Globus pallidus (tissue), 1 donor: ENCODE results near the gene VASH2.
"Not testable (repeated sequence)": the region's sequence is repeated elsewhere in the genome, so short reads cannot be mapped to it uniquely, and the experiment has no call there.

Source experiments
- DNase-seq: peaks from one replicate; pipeline ENCODE4 v3.0.0-alpha.2; 2015; ENCODE audit warnings: low spot score

The VASH2 gene

GRCh38 chr1:212957546-212957945 lies 7.2 kb downstream of the VASH2 start:
- DNase-seq = no peak

DNA sequence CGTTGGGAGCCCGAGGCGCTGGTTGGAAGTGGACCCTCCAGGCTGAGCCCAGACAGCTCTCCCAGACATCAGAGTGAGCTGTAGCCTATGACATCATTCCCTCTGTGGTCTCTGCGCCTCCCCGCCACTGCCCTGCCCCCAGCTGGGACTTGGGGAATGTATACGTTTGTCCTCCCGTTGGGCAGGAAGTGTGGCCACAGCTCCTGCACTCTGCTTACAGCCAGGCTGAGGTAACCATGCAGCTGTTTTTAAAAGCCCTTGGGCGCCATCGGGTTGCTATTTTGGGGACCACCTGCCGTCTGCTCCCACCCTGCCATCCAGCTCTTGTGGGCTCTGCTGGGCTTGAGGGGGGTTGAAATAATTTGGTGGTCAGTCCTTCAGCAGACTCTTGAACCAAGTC lies 7.8 kb downstream of the VASH2 start:
- no peak for DNase-seq

DNA sequence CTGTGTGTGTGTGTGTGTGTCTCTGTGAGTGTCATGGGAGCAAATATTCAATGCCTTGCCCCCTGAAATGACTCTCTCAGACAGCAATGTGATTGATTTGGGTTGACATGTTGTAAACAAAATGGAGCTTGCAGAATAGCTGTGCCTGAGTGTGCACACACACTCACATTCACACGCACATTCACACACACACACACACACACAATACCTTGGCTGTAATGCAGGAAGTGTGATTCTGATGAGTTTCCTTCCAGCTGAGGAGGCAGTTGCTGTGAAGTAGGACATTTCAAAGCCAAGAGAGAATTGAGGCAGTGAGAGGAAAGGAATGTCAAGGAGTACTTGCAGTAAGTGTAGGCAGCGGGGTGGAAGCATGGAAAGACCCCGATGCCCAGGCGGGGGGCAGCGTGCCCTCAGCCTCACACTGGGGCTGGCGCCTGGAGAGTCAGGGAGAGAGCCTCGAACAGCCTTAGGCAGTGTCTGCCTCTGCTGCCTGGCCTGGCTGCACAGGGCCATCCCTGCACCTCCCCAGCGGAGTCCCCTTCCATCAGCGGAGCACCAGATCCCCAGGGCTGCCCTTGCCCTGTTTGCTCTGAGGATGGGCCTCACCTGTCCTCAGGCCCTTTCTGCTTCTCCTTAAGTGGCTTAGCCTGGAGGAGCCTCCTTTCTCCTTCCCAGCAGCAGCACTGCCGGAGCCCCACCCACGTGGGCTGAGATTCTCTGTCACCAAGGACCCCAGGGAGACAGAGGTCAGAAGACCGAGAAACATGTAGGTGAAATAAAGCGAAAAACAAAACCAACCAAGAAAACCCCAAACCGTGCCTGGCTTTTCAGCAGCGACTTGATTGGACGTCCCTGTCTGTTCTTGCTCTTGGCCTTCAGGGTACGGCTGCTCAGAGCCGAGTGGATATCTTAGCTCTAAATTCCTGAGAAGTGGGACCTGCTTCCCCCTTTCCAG lies 9.2 kb downstream of the VASH2 start:
- no peak for DNase-seq

- no peak for DNase-seq
Measured at GRCh38 chr1:212960932-212961331, 10.6 kb downstream of the VASH2 start.

DNA sequence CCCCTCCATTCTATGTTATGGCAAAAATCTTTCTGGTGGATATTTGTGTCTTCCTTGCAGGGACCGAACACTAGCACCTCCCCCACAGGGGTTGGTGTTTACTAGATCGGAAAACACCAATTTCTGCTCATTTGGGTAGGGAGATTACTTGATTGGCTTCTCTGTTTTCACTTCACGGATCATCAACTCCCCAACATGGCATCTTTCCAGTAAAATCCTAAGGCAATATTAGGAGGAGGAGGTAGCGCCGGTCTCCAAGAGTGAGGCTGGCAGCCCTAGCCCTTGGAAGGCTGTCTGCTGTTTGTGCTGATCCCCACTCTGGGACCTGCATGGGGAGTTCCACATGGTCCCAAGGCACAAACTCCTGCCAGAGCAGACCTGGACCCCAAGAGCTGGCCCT lies 12.2 kb downstream of the VASH2 start:
- no peak for DNase-seq

GRCh38 chr1:212964102-212964501 lies 13.8 kb downstream of the VASH2 start:
- no peak for DNase-seq

DNA sequence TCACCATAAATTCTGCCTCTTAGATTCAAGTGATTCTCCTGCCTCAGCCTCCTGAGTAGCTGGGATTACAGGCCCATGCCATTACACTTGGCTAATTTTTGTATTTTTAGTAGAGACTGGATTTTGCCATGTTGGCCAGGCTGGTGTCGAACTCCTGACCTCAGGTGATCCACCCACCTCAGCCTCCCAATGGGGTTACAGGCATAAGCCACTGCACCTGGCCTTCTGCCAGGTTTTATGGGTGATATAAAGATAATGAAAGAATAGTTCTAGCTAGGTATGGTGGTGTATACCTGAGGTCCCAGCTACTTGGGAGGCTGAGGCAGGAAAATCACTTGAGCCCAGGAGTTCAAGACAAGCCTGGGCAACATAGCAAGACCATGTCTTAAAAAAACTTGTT lies 14.7 kb downstream of the VASH2 start:
- not testable (repeated sequence) for DNase-seq

GRCh38 chr1:212966616-212967015 lies 16.3 kb downstream of the VASH2 start:
- DNase-seq = no peak

GRCh38 chr1:212967801-212968200 lies 17.5 kb downstream of the VASH2 start:
- DNase-seq = no peak

DNA sequence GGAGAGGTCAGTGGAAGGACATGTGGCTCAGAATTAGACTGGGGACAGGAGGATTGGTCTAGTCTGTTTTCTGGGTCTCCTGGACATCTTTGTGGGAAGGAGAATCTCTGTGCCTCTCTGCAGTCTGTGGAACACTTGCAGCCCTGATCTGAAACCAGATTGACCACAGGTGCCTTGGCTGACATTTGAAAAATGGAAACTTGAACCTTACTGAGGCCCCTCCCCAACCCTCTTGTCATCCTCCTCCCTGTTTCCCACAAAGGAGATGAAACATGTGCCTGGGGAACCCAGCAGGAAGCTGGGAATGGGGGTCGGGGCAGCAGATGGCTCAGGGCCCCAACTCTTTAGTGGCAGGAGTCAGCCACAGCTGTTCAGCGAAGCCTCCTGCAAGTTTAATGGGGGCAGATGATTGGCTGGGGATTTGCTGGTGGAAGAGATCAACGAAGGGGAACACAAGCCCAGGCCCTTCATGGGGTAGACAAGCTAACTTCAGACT lies 18.1 kb downstream of the VASH2 start:
- DNase-seq = no peak

DNA sequence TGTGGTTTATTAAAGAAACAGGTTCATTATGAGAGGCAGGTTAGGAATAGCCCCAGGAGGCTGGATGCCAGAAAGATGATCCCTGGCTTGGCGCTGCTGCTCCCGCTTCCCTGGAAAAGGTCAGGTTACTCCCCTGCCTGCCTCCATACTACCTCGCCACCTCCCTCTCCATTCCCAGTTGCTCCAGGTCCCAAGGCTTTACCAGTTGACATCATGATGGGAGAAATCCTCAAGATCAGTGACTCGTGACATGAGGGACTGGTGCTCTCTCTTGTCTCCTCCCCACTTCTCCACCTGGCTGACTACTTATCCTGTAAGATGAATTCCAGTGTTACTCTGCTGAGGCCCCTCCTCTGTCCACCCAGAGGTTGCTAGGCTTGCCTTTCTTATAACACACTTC lies 19.7 kb downstream of the VASH2 start:
- DNase-seq = no peak

GRCh38 chr1:212971312-212971711 lies 21.0 kb downstream of the VASH2 start:
- no peak for DNase-seq

GRCh38 chr1:212973426-212973825 lies 23.1 kb downstream of the VASH2 start:
- no peak for DNase-seq

GRCh38 chr1:212973899-212974298 lies 23.6 kb downstream of the VASH2 start:
- DNase-seq = no peak

- no peak for DNase-seq
Measured at GRCh38 chr1:212974711-212975110, 24.4 kb downstream of the VASH2 start.

GRCh38 chr1:212975111-212975918 lies 25.0 kb downstream of the VASH2 start:
- DNase-seq = no peak

- no peak for DNase-seq
Measured at GRCh38 chr1:212976586-212976985, 26.2 kb downstream of the VASH2 start.

DNA sequence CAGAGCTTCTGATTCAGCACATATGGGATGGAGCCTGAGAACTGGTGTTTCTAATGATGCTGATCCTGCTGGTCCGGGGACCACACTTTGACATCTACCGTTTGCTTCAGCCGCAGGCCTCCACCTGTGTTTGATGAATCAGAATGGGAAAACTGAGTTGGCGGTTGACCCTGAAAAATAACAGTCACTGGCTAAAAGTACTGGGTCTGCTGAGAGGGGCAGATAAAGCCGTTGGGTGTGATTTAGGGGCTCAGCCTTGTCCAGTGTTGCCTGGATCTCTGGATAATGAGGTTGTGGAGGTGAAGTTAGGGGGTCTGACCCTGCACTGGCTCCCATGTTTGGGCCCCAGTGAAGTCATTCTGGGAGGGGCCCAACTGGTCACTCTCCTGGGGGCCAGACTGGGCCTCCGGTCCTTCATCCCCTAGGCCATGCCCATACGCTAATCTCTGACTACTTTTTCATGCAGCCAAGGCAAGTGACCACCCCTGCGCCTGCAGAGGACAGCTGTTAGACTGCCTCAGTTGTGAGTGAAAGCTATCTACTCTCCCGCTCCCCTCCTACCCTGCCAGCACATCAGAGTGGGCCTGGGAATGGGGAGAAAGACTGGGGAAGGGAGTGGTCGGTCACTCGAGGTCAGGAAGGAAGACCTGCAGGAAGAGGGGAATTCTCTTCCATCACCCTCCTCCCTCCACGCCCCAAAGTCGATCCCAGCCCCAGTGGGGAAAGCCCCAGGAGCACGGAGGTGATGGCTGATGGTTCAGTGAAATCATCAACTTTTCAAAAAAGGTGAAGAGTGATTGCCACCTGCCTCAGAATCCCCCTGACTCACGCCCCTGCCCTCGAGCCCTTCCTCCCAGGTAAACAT lies 27.7 kb downstream of the VASH2 start:
- DNase-seq = no peak

DNA sequence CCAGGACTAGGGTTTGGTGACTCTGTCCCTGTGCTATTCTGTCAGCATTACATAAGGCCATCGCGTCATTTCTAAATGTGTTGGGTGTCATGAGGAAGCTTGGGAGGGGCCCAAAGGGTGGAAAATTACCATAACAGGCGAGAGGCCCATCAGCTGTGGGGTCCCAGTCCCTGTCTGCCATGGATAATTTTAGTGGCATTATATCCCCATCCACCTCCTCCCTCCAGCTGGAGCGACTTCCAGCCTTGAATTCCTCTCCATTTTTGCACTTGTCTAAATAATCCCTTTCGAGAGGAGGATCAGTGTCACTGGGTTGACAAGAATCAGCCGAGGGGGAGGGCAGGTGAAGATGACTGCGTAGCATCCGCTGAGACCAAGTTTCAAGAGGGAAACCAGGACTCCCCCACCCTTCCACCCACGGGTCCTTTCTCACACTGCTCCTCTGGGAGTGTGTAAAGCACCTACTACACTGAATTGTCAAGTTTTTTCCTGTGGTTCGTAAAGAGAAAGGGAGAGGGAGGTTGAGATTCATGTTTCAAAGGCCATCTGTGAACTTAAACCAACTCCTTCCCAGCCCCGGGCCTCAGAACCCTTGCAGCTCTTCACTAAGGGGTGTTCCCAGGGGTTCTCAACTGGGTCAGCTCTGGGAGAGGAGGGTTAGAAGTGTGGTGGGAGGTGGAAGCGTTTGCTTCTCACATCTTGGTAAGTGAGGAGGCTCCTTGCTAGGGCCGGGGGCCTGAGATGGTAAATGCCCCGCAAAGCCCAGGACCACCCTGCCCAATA lies 29.2 kb downstream of the VASH2 start:
- no peak for DNase-seq

DNA sequence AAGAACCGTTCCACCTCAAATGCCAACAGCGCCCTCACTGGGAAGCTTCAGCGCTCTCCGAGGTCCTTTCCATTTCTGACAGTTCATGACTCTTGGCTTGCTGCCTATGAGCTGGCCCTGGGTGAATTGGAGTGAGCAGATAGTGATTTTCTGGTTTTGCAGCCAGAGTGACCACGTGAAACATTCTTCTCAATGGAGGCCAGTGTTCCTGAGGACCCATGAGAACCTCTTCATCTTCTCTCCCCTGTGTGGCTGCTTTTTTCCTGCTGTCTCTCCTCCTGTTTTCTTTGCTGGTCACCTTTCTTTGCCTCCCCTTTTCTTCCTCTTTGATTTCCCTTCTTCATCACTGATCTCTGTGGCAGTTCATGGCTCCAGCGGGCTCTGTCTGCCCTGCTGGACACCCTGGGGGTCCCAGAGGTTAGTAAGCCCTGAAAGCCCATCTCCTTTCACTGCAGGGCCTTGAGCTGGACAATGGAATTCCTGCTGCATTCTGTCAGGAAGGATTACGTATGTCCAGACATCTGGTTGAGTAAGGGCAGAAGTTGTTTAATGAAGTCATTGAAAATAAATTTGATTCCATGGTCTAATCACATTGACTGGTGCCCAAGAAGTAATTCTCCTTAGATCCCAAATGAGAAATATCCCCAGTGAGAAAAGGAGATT lies 29.9 kb downstream of the VASH2 start:
- DNase-seq = peak; percentile 10
